ENCODE results near the gene ZNF469. TPM values are rescaled to one million over a fixed set of nuclear protein-coding genes. Genes with fewer than 3 reads are reported as not detected.

The ZNF469 gene
- total RNA-seq, 4 donors from 2014 or later = 0.74 to 10.9 (median 0.93) TPM

- DNase-seq (ENCODE audit: low spot score) (no peak), ATAC-seq (ENCODE audit: low FRiP score) (no peak)
- no peak for TF ChIP-seq CTCF (IDR thresholded peaks at IDR 0.05)
Observed at GRCh38 chr16:88361775-88362174, 21.0 kb upstream of the ZNF469 start.

- DNase-seq (ENCODE audit: low spot score) (no peak), ATAC-seq (ENCODE audit: low FRiP score) (no peak)
- TF ChIP-seq CTCF (IDR thresholded peaks at IDR 0.05) = no peak
Observed at GRCh38 chr16:88363239-88363891, 19.4 kb upstream of the ZNF469 start.

- TF ChIP-seq CTCF (IDR thresholded peaks at IDR 0.05) = no peak
- no peak for DNase-seq (ENCODE audit: low spot score)
Observed at GRCh38 chr16:88365244-88365865, 17.4 kb upstream of the ZNF469 start.

GRCh38 chr16:88366032-88366703, 16.6 kb upstream of the ZNF469 start:
- no peak for ATAC-seq (ENCODE audit: low FRiP score)

More at GRCh38 chr16:88365244-88365865, 17.4 kb upstream of the ZNF469 start:
- ATAC-seq (ENCODE audit: low FRiP score) = no peak

GRCh38 chr16:88366704-88367047, 16.1 kb upstream of the ZNF469 start:
- TF ChIP-seq CTCF (IDR thresholded peaks at IDR 0.05) = no peak
- DNase-seq (ENCODE audit: low spot score) = no peak

More at GRCh38 chr16:88366032-88366703, 16.6 kb upstream of the ZNF469 start:
- no peak for TF ChIP-seq CTCF (IDR thresholded peaks at IDR 0.05)
- no peak for DNase-seq (ENCODE audit: low spot score)

GRCh38 chr16:88367560-88367959, 15.2 kb upstream of the ZNF469 start:
- no peak for TF ChIP-seq CTCF (IDR thresholded peaks at IDR 0.05)
- DNase-seq (ENCODE audit: low spot score) (no peak), ATAC-seq (ENCODE audit: low FRiP score) (no peak)

More at GRCh38 chr16:88366704-88367047, 16.1 kb upstream of the ZNF469 start:
- ATAC-seq (ENCODE audit: low FRiP score) = no peak

All from omental fat pad (tissue), 4 donors.